Measurements from ENCODE around the gene MYLK2.

Gene MYLK2

GRCh38 chr20:31858760-31859083 lies 39.6 kb downstream of the MYLK2 start:
- DNase-seq, result peak; percentile 31

- DNase-seq, result peak; percentile 56
These were observed 40.3 kb downstream of the MYLK2 start for GRCh38 chr20:31859266-31859997.

- peak; percentile 17 for DNase-seq
These were observed 40.8 kb downstream of the MYLK2 start for GRCh38 chr20:31859998-31860380.

GRCh38 chr20:31860390-31861134 lies 41.4 kb downstream of the MYLK2 start:
- DNase-seq, result peak; percentile 54

- DNase-seq, result no peak
These were observed 41.9 kb downstream of the MYLK2 start for GRCh38 chr20:31861135-31861384.

GRCh38 chr20:31861385-31862156 lies 42.4 kb downstream of the MYLK2 start:
- DNase-seq, result peak; percentile 86

- no peak for DNase-seq
These were observed 43.0 kb downstream of the MYLK2 start for GRCh38 chr20:31862157-31862470.

GRCh38 chr20:31862506-31862905 lies 43.4 kb downstream of the MYLK2 start:
- peak; percentile 55 for DNase-seq

GRCh38 chr20:31863296-31864085 lies 44.3 kb downstream of the MYLK2 start:
- DNase-seq, result peak; percentile 50

GRCh38 chr20:31864521-31865400 lies 45.6 kb downstream of the MYLK2 start:
- DNase-seq, result no peak

- DNase-seq, result no peak
These were observed 47.1 kb downstream of the MYLK2 start for GRCh38 chr20:31866221-31866620.

GRCh38 chr20:31868853-31869672 lies 49.9 kb downstream of the MYLK2 start:
- no peak for DNase-seq

- DNase-seq, result no peak
These were observed 50.5 kb downstream of the MYLK2 start for GRCh38 chr20:31869673-31869941.

GRCh38 chr20:31869942-31870725 lies 51.0 kb downstream of the MYLK2 start, which contains the start of the genes DUSP15 and TTLL9:
Gene DUSP15 (minus strand): TSS chr20:31870527. CDS start chr20:31870337, 190 bp downstream.
Gene TTLL9 (plus strand): TSS chr20:31870634. CDS start chr20:31871127, 493 bp downstream.
- peak; percentile 64 for DNase-seq

GRCh38 chr20:31870726-31871617 lies 51.8 kb downstream of the MYLK2 start:
- no peak for DNase-seq

- no peak for DNase-seq
These were observed 52.4 kb downstream of the MYLK2 start for GRCh38 chr20:31871618-31871954.

GRCh38 chr20:31872406-31872805 lies 53.2 kb downstream of the MYLK2 start:
- no peak for DNase-seq

GRCh38 chr20:31875671-31876070 lies 56.5 kb downstream of the MYLK2 start:
- no peak for DNase-seq

GRCh38 chr20:31877684-31878083 lies 58.5 kb downstream of the MYLK2 start:
- DNase-seq, result no peak

All from activated effector memory CD4-positive, alpha-beta T cell treated with anti-CD3 and anti-CD28 coated beads, Interleukin-2, amount 50 U/mL, for 16 hours (primary cell).